Measurements from ENCODE around the gene BMAL1.

BMAL1 gene

GRCh38 chr11:13313005-13313819 lies 35.6 kb downstream of the BMAL1 start:
- Histone ChIP-seq H3K4me1 (ENCODE audit: control insufficient read depth, insufficient read depth, low read length) (peaks cover 72% of the 10 kb centered on the region), H3K4me3 (ENCODE audit: low read length) (no peak overlapping the region), H3K9ac (ENCODE audit: low read length) (no peak overlapping the region), H3K36me3 (ENCODE audit: control insufficient read depth, insufficient read depth, low read length) (no peaks in the 10 kb centered on the region), H3K27me3 (ENCODE audit: control insufficient read depth, insufficient read depth, low read length) (no peaks in the 10 kb centered on the region), H3K9me3 (ENCODE audit: control insufficient read depth, low read length) (no peaks in the 10 kb centered on the region)

DNA sequence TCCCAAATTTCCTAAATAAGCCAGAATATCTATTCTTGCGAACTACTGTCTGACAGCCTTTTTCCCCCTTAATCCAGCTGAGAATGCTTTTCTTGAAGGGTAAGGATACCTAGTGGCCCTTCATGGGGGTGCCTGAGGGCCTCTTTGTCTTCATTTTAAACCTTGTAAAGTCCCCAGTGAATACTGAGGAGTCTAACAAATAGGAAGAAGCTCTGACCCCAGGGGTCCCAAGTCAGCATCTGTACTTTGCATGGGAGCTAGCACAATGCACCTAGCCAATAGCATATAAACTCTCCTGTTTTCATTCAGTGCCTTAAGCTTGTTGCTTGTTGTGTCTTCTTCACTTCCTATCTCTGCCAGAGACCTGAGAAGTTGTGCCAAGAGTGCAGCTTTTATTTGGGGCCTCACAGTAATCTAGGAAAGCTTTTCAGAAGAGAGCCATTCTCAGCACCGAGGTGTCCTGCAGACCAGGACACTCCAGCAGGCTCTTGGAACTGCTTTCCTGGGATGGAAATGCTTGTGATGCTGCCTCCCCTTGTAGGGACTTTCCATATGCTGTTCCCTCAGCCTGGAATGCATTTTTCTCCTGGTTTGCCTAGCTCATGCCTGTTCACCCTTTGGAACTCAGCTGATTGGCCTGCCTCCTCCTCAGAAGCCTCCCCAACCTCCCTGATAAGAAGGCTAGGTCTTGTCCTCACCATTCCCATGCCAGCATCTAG lies 37.2 kb downstream of the BMAL1 start:
- Histone ChIP-seq H3K36me3 (ENCODE audit: control insufficient read depth, insufficient read depth, low read length) (no peaks in the 10 kb centered on the region), H3K9ac (ENCODE audit: low read length) (no peak overlapping the region), H3K9me3 (ENCODE audit: control insufficient read depth, low read length) (no peaks in the 10 kb centered on the region), H3K4me1 (ENCODE audit: control insufficient read depth, insufficient read depth, low read length) (peaks cover 76% of the 10 kb centered on the region), H3K4me3 (ENCODE audit: low read length) (no peak overlapping the region), H3K27me3 (ENCODE audit: control insufficient read depth, insufficient read depth, low read length) (no peaks in the 10 kb centered on the region)

DNA sequence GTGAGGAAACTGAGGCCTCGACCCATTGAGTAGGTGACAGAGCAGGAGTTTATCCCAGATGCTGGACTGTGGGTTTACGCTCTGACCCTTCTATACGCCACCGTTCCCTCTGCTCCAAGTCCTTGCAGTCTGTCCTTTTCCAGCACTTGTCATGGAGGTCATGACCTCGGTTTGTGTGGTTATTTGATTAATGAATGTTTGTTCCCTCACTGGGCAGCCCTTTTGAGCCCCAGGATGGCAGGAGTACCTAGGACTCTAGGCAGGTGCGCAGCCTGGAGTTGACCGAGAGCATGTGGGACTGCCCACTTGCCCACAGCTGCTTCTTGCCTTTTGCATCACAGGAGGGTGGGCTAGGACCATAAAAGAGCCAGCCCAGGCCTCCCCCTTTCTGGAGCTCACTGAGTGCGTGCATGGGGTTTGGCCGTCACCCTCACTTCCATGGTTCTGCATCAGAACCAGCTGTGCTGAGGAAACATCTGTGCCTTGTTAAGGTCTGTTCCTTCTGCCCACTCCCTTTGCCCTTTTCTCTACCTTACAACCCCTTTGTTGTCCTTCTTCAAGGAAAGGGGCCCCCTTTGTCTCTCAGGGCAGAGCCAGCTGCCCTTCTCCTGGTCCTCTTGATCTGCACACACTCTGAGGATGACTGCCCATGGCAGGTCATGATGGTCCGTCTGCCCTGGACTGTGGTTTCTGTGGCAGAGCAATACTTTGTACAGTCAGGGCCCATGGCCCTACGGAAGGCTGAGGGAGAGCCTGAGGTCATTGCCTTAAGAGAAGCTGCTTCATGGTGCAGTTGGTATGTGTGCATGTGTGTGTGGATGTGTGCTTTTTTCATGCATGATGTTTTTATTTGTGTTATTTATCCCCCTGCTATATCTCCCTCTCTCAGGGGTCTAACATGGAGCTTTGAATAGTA lies 38.2 kb downstream of the BMAL1 start:
- Histone ChIP-seq H3K27me3 (ENCODE audit: control insufficient read depth, insufficient read depth, low read length) (no peaks in the 10 kb centered on the region), H3K36me3 (ENCODE audit: control insufficient read depth, insufficient read depth, low read length) (no peaks in the 10 kb centered on the region), H3K9me3 (ENCODE audit: control insufficient read depth, low read length) (no peaks in the 10 kb centered on the region), H3K4me3 (ENCODE audit: low read length) (no peak overlapping the region), H3K4me1 (ENCODE audit: control insufficient read depth, insufficient read depth, low read length) (peaks cover 75% of the 10 kb centered on the region), H3K9ac (ENCODE audit: low read length) (no peak overlapping the region)

DNA sequence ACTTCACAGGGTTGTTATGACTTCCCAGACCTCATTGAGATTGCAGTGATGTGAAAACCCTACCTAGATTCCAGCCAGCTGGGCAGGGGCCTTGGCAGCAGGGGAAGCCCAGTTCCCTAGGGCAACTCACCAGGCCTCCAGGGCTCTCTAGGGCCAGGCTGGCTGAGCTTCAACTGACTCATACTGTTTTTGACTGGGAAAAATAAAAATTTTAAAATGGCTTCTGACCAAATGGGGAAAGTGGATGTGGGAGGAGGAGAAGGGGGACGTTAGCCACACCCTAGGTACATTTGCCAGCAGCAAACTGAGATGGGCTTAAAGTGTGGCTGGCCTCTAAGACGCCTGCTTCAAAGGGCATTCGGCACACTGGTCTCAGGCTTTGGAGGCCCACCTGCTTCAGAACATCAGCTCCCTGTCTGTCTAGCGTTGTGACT lies 39.0 kb downstream of the BMAL1 start:
- Histone ChIP-seq H3K4me3 (ENCODE audit: low read length) (no peak overlapping the region), H3K4me1 (ENCODE audit: control insufficient read depth, insufficient read depth, low read length) (peaks cover 69% of the 10 kb centered on the region)

DNA sequence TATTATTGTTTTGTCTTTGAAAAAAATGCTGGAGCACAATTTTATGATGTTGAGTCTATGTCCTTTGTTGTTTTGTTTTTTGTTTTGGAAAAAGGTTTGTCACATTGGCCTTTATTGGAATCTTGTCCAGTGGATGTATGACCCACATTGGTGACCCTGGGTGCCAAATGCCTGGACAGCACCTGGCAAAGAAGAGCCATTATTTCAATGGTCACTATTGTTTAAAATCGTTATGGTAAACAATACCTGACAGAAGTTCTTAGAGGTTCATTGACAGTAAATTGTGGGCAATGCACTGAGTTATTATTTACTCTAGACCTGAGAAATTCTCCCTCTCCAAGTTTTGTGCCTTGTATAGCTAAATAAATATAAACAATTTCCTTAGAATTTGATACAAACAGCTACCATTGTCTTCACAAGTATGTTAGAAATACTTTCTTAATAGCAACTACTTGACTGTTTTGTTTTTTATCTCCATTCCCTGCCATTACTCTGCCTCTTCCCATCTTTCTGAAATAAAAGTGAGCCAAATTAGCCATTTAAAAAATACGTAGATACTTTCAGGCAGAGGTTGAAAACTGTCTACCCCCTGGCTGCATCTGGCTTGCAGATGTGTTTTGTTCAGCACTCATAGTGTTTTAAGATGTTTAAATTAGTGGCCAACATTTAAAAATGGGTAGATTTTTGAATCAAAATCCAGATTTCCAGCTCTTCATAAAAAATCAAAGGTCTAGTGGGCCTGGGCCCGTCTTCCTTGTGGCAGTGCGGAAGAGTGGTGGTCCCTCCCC lies 39.9 kb downstream of the BMAL1 start:
- H3K4me3 ChIP-seq (ENCODE audit: low read length), result no peak overlapping the region

More for the DNA sequence above, 39.0 kb downstream of the BMAL1 start:
- Histone ChIP-seq H3K27me3 (ENCODE audit: control insufficient read depth, insufficient read depth, low read length) (no peaks in the 10 kb centered on the region), H3K9ac (ENCODE audit: low read length) (no peak overlapping the region), H3K36me3 (ENCODE audit: control insufficient read depth, insufficient read depth, low read length) (no peaks in the 10 kb centered on the region), H3K9me3 (ENCODE audit: control insufficient read depth, low read length) (no peaks in the 10 kb centered on the region)

DNA sequence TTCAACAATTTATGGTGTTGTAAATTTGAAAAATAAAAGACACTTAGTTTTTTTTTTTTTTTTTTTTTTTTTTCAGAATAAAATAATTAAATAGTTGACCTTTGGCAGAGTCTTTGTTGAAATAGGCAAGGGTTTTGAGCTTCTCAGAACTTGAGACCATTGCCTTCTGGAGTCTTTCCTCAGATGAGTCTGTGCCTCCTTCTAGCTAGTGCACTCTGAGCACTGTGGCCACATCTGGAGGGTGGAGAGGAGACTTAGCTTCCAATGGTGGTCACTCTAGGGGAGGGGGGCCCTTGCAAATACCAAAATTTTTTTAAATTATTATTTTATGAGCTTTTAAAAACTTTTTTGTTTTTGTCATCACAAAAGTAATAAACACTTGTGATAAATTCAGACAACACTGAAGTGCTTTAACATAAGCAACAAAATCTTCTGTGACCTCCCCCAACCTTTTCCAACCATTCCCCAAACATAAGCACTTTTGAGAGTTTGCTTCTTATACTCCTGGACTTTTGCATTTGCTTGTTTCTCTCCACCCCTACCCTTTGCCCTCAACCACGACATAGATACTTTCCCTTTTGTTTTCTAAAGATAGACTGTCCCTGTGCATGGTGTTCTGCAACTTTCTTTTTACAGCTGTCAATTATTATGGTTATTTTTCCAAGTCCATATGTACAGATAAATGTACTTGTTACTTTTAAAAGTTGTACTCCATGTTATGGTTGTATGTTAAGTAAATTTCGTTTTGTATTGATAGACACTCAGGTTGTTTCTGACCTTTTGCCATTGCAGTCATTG lies 41.1 kb downstream of the BMAL1 start:
- Histone ChIP-seq H3K9ac (ENCODE audit: low read length) (no peak overlapping the region), H3K4me1 (ENCODE audit: control insufficient read depth, insufficient read depth, low read length) (peaks cover 47% of the 10 kb centered on the region), H3K9me3 (ENCODE audit: control insufficient read depth, low read length) (no peaks in the 10 kb centered on the region), H3K4me3 (ENCODE audit: low read length) (no peak overlapping the region), H3K27me3 (ENCODE audit: control insufficient read depth, insufficient read depth, low read length) (no peaks in the 10 kb centered on the region), H3K36me3 (ENCODE audit: control insufficient read depth, insufficient read depth, low read length) (no peaks in the 10 kb centered on the region)

More for the DNA sequence above, 39.9 kb downstream of the BMAL1 start:
- Histone ChIP-seq H3K9me3 (ENCODE audit: control insufficient read depth, low read length) (no peaks in the 10 kb centered on the region), H3K36me3 (ENCODE audit: control insufficient read depth, insufficient read depth, low read length) (no peaks in the 10 kb centered on the region), H3K9ac (ENCODE audit: low read length) (no peak overlapping the region), H3K27me3 (ENCODE audit: control insufficient read depth, insufficient read depth, low read length) (no peaks in the 10 kb centered on the region), H3K4me1 (ENCODE audit: control insufficient read depth, insufficient read depth, low read length) (peaks cover 59% of the 10 kb centered on the region)

GRCh38 chr11:13320688-13321087 lies 43.1 kb downstream of the BMAL1 start:
- peaks cover 27% of the 10 kb centered on the region for H3K4me1 ChIP-seq (ENCODE audit: control insufficient read depth, insufficient read depth, low read length)
- H3K36me3 ChIP-seq (ENCODE audit: control insufficient read depth, insufficient read depth, low read length), result no peaks in the 10 kb centered on the region
- no peak overlapping the region for H3K9ac ChIP-seq (ENCODE audit: low read length)
- no peaks in the 10 kb centered on the region for H3K9me3 ChIP-seq (ENCODE audit: control insufficient read depth, low read length)
- H3K27me3 ChIP-seq (ENCODE audit: control insufficient read depth, insufficient read depth, low read length), result no peaks in the 10 kb centered on the region
- no peak overlapping the region for H3K4me3 ChIP-seq (ENCODE audit: low read length)

DNA sequence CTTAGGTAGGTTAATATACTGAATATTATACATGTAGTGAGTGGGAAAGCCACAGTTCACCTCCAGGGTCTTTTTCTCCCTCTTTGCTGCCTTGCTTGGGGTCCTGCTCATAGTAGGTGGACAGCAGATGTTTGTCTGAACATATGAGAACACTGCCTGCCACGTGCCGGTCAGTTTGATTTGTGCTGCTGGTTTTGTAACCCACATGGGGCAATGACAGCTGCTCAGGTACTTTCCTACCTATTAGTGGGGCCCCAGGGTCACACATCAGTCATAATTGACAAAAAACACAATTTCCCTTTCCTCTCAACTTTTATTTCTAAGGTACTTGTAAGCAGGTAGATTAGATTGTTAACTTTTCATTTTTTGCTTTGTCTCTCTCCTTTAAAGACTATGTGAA lies 43.8 kb downstream of the BMAL1 start:
- Histone ChIP-seq H3K9ac (ENCODE audit: low read length) (no peak overlapping the region), H3K4me1 (ENCODE audit: control insufficient read depth, insufficient read depth, low read length) (peaks cover 20% of the 10 kb centered on the region), H3K27me3 (ENCODE audit: control insufficient read depth, insufficient read depth, low read length) (no peaks in the 10 kb centered on the region), H3K4me3 (ENCODE audit: low read length) (no peak overlapping the region), H3K36me3 (ENCODE audit: control insufficient read depth, insufficient read depth, low read length) (no peaks in the 10 kb centered on the region), H3K9me3 (ENCODE audit: control insufficient read depth, low read length) (no peaks in the 10 kb centered on the region)

DNA sequence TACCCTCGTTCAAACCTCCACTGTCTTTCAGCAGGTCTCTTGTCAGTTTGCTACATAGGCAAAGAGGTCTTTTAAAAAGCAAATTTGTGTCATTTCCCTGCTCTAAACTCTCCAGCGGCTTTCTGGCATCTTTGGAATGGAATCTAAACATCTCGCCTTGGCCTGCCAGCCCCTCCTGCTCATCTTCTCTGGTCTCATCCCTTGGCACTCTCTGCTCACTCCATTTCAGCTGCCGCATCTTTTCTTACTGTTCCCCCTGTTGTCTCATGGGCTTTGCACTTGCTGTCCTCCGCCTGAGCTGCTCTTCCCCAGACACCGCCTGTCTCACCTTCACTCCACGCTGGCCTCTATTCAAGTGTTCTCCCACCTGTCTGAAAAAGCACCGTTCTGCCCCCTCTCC lies 46.6 kb downstream of the BMAL1 start:
- Histone ChIP-seq H3K36me3 (ENCODE audit: control insufficient read depth, insufficient read depth, low read length) (no peaks in the 10 kb centered on the region), H3K4me3 (ENCODE audit: low read length) (no peak overlapping the region), H3K4me1 (ENCODE audit: control insufficient read depth, insufficient read depth, low read length) (peaks cover 10% of the 10 kb centered on the region), H3K9ac (ENCODE audit: low read length) (no peak overlapping the region), H3K27me3 (ENCODE audit: control insufficient read depth, insufficient read depth, low read length) (no peaks in the 10 kb centered on the region), H3K9me3 (ENCODE audit: control insufficient read depth, low read length) (no peaks in the 10 kb centered on the region)

DNA sequence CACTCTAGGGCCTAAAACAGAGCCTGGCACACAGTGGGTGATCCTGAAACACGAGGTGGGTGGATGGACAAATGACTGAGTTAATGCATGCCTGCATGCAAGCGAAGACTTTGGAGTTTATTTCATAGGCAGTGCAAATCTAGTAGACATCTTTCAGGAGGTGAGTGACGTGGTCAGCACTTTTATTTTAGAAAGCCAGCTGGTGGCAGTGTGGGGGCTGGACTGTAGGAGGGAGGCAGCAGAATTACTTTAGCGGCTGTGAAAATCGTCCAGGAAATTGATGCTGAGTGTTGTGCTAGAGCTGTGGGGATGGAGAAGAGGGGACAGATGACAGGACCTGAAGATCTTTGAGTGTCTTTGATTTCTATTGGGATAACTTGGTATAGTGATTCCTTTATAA lies 47.1 kb downstream of the BMAL1 start:
- Histone ChIP-seq H3K9me3 (ENCODE audit: control insufficient read depth, low read length) (no peaks in the 10 kb centered on the region), H3K36me3 (ENCODE audit: control insufficient read depth, insufficient read depth, low read length) (no peaks in the 10 kb centered on the region), H3K4me3 (ENCODE audit: low read length) (no peak overlapping the region), H3K27me3 (ENCODE audit: control insufficient read depth, insufficient read depth, low read length) (no peaks in the 10 kb centered on the region), H3K9ac (ENCODE audit: low read length) (no peak overlapping the region), H3K4me1 (ENCODE audit: control insufficient read depth, insufficient read depth, low read length) (peaks cover 14% of the 10 kb centered on the region)

- Histone ChIP-seq H3K4me1 (ENCODE audit: control insufficient read depth, insufficient read depth, low read length) (peaks cover 24% of the 10 kb centered on the region), H3K36me3 (ENCODE audit: control insufficient read depth, insufficient read depth, low read length) (no peaks in the 10 kb centered on the region), H3K4me3 (ENCODE audit: low read length) (no peak overlapping the region), H3K27me3 (ENCODE audit: control insufficient read depth, insufficient read depth, low read length) (no peaks in the 10 kb centered on the region), H3K9me3 (ENCODE audit: control insufficient read depth, low read length) (no peaks in the 10 kb centered on the region), H3K9ac (ENCODE audit: low read length) (no peak overlapping the region)
Measured at GRCh38 chr11:13327421-13327820, 49.8 kb downstream of the BMAL1 start.

All from mucosa of stomach (tissue), 1 donor.